MCF 10A (cell line): ENCODE results near the gene CCDC24. TPM values are rescaled to one million over a fixed set of nuclear protein-coding genes. Genes with fewer than 3 reads are reported as not detected.

Experiments
- BruUV-seq: library from RNA; stranded (reverse); fragments of 400-500 nt; replicated peaks from 2 replicates; lab custom pipeline; 2021; lab: Mats Ljungman, UMichigan
- CTCF ChIA-PET: fragments of 300-600 bp; sonication (Branson Sonifier 250); formaldehyde crosslinking; extraction: SDS; loops from one replicate; lab custom pipeline; 2021; ENCODE audit warnings: antibody characterized with exemption, inconsistent platforms; lab: Yijun Ruan, JAX
- POLR2A ChIA-PET: fragments of 300-600, 350-650 bp; sonication (Branson Sonifier 250); formaldehyde crosslinking; extraction: SDS; loops from one replicate; lab custom pipeline; 2020; ENCODE audit warnings: antibody characterized with exemption, inconsistent platforms; lab: Yijun Ruan, JAX
- DNase-seq: peaks from one replicate; pipeline ENCODE4 v3.0.0-alpha.2; 2018; ENCODE audit not compliant: unreplicated experiment
- H3K27ac Mint-ChIP-seq: one replicate; pipeline ENCODE4 v1.8.0; 2022; ENCODE audit warnings: mild to moderate bottlenecking, low read depth, mixed read lengths; ENCODE audit not compliant: unreplicated experiment
- H3K27me3 Mint-ChIP-seq: one replicate; pipeline ENCODE4 v1.8.0; 2022; ENCODE audit warnings: mixed read lengths; ENCODE audit not compliant: insufficient read depth, unreplicated experiment
- H3K36me3 Mint-ChIP-seq: one replicate; pipeline ENCODE4 v1.8.0; 2022; ENCODE audit warnings: mild to moderate bottlenecking, moderate library complexity, mixed read lengths; ENCODE audit not compliant: insufficient read depth, unreplicated experiment
- H3K4me1 Mint-ChIP-seq: one replicate; pipeline ENCODE4 v1.8.0; 2022; ENCODE audit warnings: mixed read lengths; ENCODE audit not compliant: insufficient read depth, unreplicated experiment
- H3K4me3 Mint-ChIP-seq: one replicate; pipeline ENCODE4 v1.8.0; 2022; ENCODE audit warnings: mild to moderate bottlenecking, moderate library complexity, mixed read lengths; ENCODE audit not compliant: unreplicated experiment
- H3K9me3 Mint-ChIP-seq: one replicate; pipeline ENCODE4 v1.8.0; 2022; ENCODE audit warnings: mixed read lengths; ENCODE audit not compliant: unreplicated experiment
- CTCF ChIP-seq: fragments of 200-600 bp; IDR thresholded peaks from one replicate; pipeline ENCODE4 v1.8.0; 2022; ENCODE audit warnings: antibody characterized with exemption, mild to moderate bottlenecking; ENCODE audit not compliant: unreplicated experiment
- intact Hi-C: fragments of 100-400 bp; cut with micrococcal nuclease; formaldehyde crosslinking; loops from 2 replicates; pipeline ENCODE4 v1.14.1; 2022
- total RNA-seq: library from RNA; stranded (reverse); gene quantifications from 2 replicates; pipeline ENCODE4 v1.2.3, GENCODE V29; 2022

The CCDC24 gene
- total RNA-seq, 1 experiment from 2014 or later: 4.8 TPM

GRCh38 chr1:43952731-43953346, 38.6 kb upstream of the CCDC24 start:
- intact Hi-C loops: no loop called here
- no TSS peak for BruUV-seq
- Mint-ChIP-seq H3K9me3 (no peaks in the 10 kb centered on the region), H3K36me3 (no peaks in the 10 kb centered on the region), H3K4me3 (no peak overlapping the region), H3K27ac (no peak overlapping the region), H3K27me3 (no peaks in the 10 kb centered on the region), H3K4me1 (peaks cover 17% of the 10 kb centered on the region)
- ChIA-PET CTCF (interaction anchor here (0.6 to 2.0 kb wide), 3 partner anchors 18 to 699 kb away, joined by 3 to 10 read pairs (median 4); no protein-coding TSS in a partner anchor), POLR2A (no interaction called here)
- TF ChIP-seq CTCF: no peak
- DNase-seq: no peak

- no peaks in the 10 kb centered on the region for H3K36me3 Mint-ChIP-seq
- no TSS peak for BruUV-seq
- no peak for DNase-seq
- no peak for TF ChIP-seq CTCF
- POLR2A ChIA-PET: no interaction called here
- H3K27me3 Mint-ChIP-seq: no peaks in the 10 kb centered on the region
- H3K27ac Mint-ChIP-seq: no peak overlapping the region
- no peak overlapping the region for H3K4me3 Mint-ChIP-seq
- peaks cover 12% of the 10 kb centered on the region for H3K4me1 Mint-ChIP-seq
- intact Hi-C loops: no loop called here
- CTCF ChIA-PET: interaction anchor here (1.4 to 2.0 kb wide), 2 partner anchors 19 to 40 kb away, joined by 4 to 10 read pairs; no protein-coding TSS in a partner anchor
- H3K9me3 Mint-ChIP-seq: no peaks in the 10 kb centered on the region
Observed at GRCh38 chr1:43953361-43953760, 38.0 kb upstream of the CCDC24 start.

GRCh38 chr1:43954036-43954435, 37.4 kb upstream of the CCDC24 start:
- Mint-ChIP-seq H3K4me3 (no peak overlapping the region), H3K4me1 (peaks cover 8% of the 10 kb centered on the region), H3K27me3 (no peaks in the 10 kb centered on the region), H3K27ac (no peak overlapping the region), H3K36me3 (no peaks in the 10 kb centered on the region), H3K9me3 (no peaks in the 10 kb centered on the region)
- DNase-seq: no peak
- TF ChIP-seq CTCF: no peak
- no TSS peak for BruUV-seq
- intact Hi-C loops: no loop called here
- POLR2A ChIA-PET: interaction anchor here (0.6 kb wide), 1 partner anchor 42 kb away, joined by 3 read pairs; no protein-coding TSS in a partner anchor
- CTCF ChIA-PET: interaction anchor here (0.5 to 2.0 kb wide), 3 partner anchors 19 to 119 kb away, joined by 3 to 10 read pairs (median 4); no protein-coding TSS in a partner anchor

- Mint-ChIP-seq H3K4me3 (no peak overlapping the region), H3K4me1 (no peaks in the 10 kb centered on the region), H3K36me3 (no peaks in the 10 kb centered on the region), H3K27ac (no peak overlapping the region), H3K27me3 (no peaks in the 10 kb centered on the region), H3K9me3 (no peaks in the 10 kb centered on the region)
- TF ChIP-seq CTCF: no peak
- intact Hi-C loops: no loop called here
- ChIA-PET CTCF (interaction anchor here (0.6 to 1.5 kb wide), 2 partner anchors 10 kb away, joined by 4 read pairs; no protein-coding TSS in a partner anchor), POLR2A (interaction anchor here (1.0 kb wide), 1 partner anchor 98 kb away, joined by 3 read pairs; no protein-coding TSS in a partner anchor)
- DNase-seq: no peak
- BruUV-seq: no TSS peak
Observed at GRCh38 chr1:43956234-43956633, 35.2 kb upstream of the CCDC24 start.
